ENCODE data around the gene CLPX.
A peak's percentile ranks its signal among the peaks of the same experiment; 100 is the strongest.
"Not testable (repeated sequence)": the region's sequence is repeated elsewhere in the genome, so short reads cannot be mapped to it uniquely, and the experiment has no call there.

The CLPX gene

DNA sequence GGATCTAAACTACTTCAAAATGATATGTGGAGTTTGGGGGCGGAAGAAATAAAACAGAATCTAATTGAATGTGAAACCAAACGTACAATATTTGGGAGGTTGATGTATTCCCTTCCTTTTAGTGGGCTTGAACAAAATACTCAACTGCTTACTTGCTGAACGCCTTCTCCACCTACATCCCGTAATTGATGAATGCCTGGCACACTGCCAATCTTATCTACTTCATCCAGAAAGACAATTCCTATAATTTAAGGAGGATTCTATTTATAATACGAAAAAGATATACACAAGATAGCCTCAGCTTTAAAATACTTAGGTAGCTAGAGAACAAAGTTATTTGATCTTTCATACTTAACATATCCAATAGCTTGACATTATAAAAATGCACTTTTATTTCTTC is 28.4 kb downstream of the CLPX start:
- no peak overlapping the region for H3K27ac Mint-ChIP-seq
- no peaks in the 10 kb centered on the region for H3K4me1 Mint-ChIP-seq
- TF ChIP-seq CTCF (IDR thresholded peaks at IDR 0.05; ENCODE audit: unreplicated experiment in 3 of 3): no peak
- H3K9me3 Mint-ChIP-seq: no peaks in the 10 kb centered on the region
- peaks cover 43% of the 10 kb centered on the region for H3K36me3 Mint-ChIP-seq (ENCODE audit: low read depth)
- no peak overlapping the region for H3K4me3 Mint-ChIP-seq
- H3K27me3 Mint-ChIP-seq (ENCODE audit: low read depth): no peaks in the 10 kb centered on the region

- Mint-ChIP-seq H3K4me3 (no peak overlapping the region), H3K27ac (no peak overlapping the region), H3K9me3 (no peaks in the 10 kb centered on the region), H3K36me3 (ENCODE audit: low read depth) (peaks cover 45% of the 10 kb centered on the region), H3K4me1 (no peaks in the 10 kb centered on the region), H3K27me3 (ENCODE audit: low read depth) (no peaks in the 10 kb centered on the region)
- TF ChIP-seq CTCF (IDR thresholded peaks at IDR 0.05; ENCODE audit: unreplicated experiment in 3 of 3): no peak
Observed at GRCh38 chr15:65154720-65155119, 30.4 kb downstream of the CLPX start.

GRCh38 chr15:65147902-65148301 is 37.2 kb downstream of the CLPX start:
- H3K36me3 Mint-ChIP-seq (ENCODE audit: low read depth): peaks cover 33% of the 10 kb centered on the region
- H3K9me3 Mint-ChIP-seq: no peaks in the 10 kb centered on the region

GRCh38 chr15:65146438-65146837 is 38.7 kb downstream of the CLPX start:
- Mint-ChIP-seq H3K4me1 (peaks cover 8% of the 10 kb centered on the region), H3K4me3 (no peak overlapping the region)

More at GRCh38 chr15:65147902-65148301, 37.2 kb downstream of the CLPX start:
- peaks cover 8% of the 10 kb centered on the region for H3K4me1 Mint-ChIP-seq
- TF ChIP-seq CTCF (IDR thresholded peaks at IDR 0.05; ENCODE audit: unreplicated experiment in 3 of 3): no peak
- H3K27me3 Mint-ChIP-seq (ENCODE audit: low read depth): no peaks in the 10 kb centered on the region
- H3K4me3 Mint-ChIP-seq: no peak overlapping the region
- H3K27ac Mint-ChIP-seq: no peak overlapping the region

GRCh38 chr15:65138631-65139030 is 46.5 kb downstream of the CLPX start:
- not testable (repeated sequence) for H3K4me3 Mint-ChIP-seq; H3K4me1 Mint-ChIP-seq; H3K27me3 Mint-ChIP-seq (ENCODE audit: low read depth); H3K27ac Mint-ChIP-seq
- Mint-ChIP-seq H3K9me3 (peaks cover 26% of the 10 kb centered on the region), H3K36me3 (ENCODE audit: low read depth) (peaks cover 18% of the 10 kb centered on the region)

More at GRCh38 chr15:65146438-65146837, 38.7 kb downstream of the CLPX start:
- H3K27ac Mint-ChIP-seq: peak overlapping the region; percentile 0 to 41 (median 40)
- no peak for TF ChIP-seq CTCF (IDR thresholded peaks at IDR 0.05; ENCODE audit: unreplicated experiment in 3 of 3)
- no peaks in the 10 kb centered on the region for H3K27me3 Mint-ChIP-seq (ENCODE audit: low read depth)
- no peaks in the 10 kb centered on the region for H3K9me3 Mint-ChIP-seq
- H3K36me3 Mint-ChIP-seq (ENCODE audit: low read depth): peaks cover 26% of the 10 kb centered on the region

GRCh38 chr15:65137893-65138292 is 47.2 kb downstream of the CLPX start:
- H3K4me1 Mint-ChIP-seq; H3K27me3 Mint-ChIP-seq (ENCODE audit: low read depth); H3K4me3 Mint-ChIP-seq; H3K27ac Mint-ChIP-seq: not testable (repeated sequence)
- Mint-ChIP-seq H3K36me3 (ENCODE audit: low read depth) (peaks cover 18% of the 10 kb centered on the region), H3K9me3 (peaks cover 26% of the 10 kb centered on the region)

DNA sequence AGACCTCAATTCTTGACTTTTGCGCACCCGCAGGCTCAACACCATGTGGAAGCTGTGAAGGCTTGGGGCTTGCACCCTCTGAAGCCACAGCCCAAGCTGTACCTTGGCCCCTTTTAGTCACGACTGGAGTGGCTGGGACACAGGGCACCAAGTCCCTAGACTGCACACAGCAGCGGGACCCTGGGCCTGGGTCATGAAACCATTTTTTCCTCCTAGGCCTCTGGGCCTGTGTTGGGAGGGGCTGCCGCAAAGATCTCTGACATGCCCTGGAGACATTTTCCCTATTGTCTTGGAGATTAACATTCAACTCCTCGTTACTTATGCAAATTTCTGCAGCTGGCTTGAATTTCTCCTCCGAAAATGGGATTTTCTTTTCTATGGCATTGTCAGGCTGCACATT is 48.1 kb downstream of the CLPX start:
- H3K27me3 Mint-ChIP-seq (ENCODE audit: low read depth); H3K4me1 Mint-ChIP-seq; H3K27ac Mint-ChIP-seq: not testable (repeated sequence)
- H3K4me3 Mint-ChIP-seq: peak overlapping the region in 1 of 3 experiments; percentile 45
- peaks cover 18% of the 10 kb centered on the region for H3K36me3 Mint-ChIP-seq (ENCODE audit: low read depth)
- H3K9me3 Mint-ChIP-seq: peaks cover 26% of the 10 kb centered on the region

All from nephron (organoid).